DMS53 treated with DMSO at 0.1 percent for 48 hours (cell line): ENCODE measurements around the gene MIPOL1.
A peak's percentile ranks its signal among the peaks of the same experiment; 100 is the strongest.
"Not testable (repeated sequence)": the region's sequence is repeated elsewhere in the genome, so short reads cannot be mapped to it uniquely, and the experiment has no call there.

Experiments used
- DNase-seq: peaks from one replicate; lab custom pipeline; 2025; ENCODE audit not compliant: unreplicated experiment; lab: John Stamatoyannopoulos, UW

Gene MIPOL1

DNA sequence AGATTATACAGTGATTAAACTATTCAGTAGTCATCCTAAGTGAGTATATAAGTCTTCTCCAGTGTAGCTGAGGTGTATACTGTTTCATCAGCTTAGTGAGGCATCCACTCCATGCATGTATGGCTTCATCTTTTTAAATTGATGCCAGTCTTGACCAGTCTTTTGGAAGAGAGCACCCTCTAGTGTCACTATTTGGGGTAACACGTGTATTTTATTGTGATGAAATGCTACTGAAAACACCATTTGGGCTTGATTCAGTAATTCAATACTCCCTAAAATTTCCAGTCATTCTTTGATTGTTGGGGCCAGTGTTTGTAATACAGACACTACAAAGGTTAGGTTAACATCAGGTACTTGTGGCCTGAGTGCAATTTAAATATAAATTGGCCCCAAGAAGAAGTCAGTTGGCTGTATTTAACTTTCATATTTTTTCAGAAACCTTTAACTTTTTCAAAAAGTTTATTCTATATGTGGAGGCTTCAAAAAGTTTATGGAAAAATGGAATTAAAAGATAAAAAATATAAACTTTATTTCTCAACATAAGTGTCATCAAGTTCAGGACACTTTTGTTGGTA, 35.3 kb downstream of the MIPOL1 start:
- DNase-seq = peak; percentile 49

DNA sequence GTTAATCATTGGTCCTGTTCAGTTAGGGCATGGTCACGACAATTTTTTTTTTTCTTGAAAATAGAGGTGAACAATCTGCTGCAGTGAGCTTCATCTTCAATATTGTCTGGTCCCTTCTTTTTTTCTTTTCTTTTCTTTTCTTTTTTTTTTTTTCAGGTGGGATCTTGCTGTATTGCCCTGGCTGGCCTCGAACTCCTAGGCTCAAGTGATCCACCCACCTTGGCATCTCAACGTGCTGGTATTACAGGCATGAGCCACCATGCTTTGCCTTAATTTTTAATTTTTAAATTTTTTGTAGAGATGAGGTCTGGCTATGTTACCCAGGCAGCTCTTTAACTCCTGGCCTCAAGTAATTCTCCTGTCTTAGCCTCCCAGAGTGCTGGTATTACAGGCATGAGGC, 36.5 kb downstream of the MIPOL1 start:
- DNase-seq = no peak

DNA sequence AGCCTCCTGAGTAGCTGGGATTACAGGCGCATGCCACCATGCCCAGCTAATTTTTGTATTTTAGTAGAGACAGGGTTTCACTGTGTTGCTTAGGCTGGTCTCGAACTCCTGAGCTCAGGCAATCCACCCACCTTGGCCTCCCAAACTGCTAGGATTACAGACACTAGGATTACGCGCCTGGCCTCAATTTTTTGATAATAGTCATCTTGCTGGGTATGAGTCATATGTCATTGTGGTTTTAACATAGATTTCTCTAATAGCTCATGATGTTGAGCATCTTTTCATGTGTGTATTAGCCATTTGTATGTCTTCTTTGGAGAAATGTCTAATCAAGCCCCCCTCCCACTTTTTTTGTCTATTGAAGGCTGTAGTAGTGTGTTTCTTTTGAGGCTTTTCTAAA, 38.3 kb downstream of the MIPOL1 start:
- DNase-seq = not testable (repeated sequence)

DNA sequence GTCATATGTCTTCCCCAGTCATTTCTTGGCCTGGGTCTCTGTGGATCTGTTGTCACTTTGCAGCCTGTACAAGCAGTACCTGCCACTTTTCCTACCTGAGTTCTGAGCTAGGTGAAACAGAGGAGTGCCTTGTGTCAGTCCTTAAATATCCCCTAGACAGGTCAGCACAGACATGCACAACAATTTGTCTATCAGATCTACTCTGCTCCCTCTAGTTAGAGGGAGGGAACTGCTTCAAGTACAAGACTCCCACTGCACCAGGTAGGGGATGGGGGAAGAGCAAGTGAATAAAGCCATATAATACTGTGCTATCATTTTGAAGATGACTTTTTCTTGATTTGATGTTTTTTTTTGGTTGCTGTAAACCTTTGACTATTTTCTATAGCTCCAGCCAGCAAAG, 39.4 kb downstream of the MIPOL1 start:
- DNase-seq = no peak

DNA sequence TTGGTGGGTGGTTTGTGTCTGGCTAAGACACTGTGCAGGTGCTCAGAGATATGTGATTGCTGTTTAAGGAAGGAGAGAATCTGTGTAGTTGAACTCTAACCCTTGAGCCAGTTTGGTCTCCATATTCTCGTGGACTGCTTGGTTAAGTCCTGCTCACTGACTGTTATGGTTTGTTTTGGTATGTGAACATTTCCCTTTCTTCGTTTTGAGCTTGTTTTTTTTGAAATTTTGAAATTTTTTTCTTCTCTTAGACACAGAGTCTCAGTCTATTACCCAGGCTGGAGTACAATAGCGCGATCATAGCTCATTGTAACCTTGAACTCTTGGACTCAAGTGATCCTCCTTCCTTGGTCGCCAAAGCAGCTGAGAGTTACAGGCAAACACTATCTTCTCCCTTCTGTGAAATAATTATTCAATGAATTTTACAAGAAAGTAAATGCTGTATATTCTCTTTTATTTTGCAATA, 40.0 kb downstream of the MIPOL1 start:
- DNase-seq = no peak

DNA sequence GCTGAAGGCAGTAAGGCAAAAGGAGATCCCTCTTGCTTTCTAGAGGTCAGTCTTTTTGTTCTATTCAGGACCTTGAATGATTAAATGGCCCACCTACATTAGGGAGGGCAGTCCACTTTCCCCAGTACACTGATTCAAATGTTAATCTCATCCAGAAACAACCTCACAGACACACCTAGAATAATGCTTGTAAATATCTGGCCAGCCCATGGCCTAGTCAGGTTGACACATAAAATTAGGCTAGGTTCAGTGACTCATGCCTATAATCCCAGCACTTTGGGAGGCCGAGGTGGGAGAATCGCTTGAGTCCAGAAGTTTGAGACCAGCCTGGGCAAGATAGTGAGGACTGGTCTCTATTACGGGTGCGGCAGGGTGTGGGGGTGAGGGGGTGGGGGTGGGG, 43.5 kb downstream of the MIPOL1 start:
- DNase-seq = no peak

DNA sequence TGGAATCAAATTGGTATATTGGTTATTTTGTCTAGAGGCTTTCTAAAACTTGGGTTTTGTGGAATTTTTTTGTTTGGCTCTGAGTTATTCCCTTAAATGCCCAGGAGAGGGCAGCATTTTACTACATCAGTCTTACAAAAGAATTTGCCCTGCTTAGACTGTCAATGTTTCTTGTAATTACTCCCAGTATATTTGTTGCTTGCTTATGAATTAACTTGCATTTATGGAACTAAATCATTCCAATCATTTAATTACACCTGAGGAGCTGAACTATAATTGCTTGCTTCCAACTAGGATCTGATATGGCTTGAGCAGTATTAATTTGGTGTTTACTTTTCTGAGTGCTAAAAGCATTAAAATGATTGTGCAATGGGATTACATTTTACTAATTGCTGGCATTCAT, 48.7 kb downstream of the MIPOL1 start:
- peak; percentile 56 for DNase-seq

DNA sequence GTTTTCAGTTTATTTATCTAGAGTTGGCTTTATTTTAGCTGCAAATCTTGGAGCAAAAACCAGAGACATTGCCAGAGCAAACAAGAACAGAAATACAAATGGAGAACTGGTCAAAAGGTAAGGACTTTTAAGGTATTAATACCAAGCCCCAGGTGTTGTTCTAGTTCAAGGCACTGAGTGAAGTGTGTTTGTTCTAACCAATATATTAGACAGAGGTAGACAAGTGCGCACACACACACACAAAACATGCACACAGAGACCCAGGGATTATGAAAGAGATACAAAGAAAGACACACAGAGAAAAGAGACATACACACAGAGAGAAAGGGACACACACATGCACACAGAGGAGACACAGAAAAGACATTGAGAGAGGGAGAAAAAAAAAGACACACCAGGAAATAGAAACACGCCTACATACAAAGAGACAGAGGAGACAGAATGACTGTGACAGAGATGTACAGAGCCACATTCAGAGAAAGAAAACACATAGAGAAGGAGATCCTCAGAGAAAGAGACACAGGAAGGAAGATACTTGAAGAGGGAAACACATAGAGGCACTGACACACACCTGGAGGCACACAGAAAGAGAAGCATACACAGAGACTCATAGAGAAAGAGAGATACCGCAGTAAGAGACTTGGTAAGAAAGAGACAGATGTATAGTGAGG, 50.2 kb downstream of the MIPOL1 start:
- DNase-seq = no peak

DNA sequence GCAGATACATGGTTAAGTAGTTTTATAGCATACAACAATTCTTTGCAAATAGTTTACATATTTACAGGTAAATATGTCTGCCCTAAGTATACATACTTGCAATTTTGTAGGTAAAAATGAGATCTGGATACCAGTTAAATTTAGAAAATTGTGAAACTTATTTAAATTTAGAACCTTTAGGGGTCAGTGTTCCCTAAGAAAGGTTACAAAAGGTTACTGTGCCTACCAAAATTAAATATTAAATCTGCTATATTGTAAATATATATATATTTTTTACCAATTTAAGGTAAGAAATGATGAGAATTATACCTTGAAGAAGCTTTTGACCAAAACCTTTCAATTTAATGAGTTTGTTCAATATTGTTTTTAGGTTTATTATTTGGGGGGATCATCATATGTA, 54.0 kb downstream of the MIPOL1 start:
- no peak for DNase-seq

DNA sequence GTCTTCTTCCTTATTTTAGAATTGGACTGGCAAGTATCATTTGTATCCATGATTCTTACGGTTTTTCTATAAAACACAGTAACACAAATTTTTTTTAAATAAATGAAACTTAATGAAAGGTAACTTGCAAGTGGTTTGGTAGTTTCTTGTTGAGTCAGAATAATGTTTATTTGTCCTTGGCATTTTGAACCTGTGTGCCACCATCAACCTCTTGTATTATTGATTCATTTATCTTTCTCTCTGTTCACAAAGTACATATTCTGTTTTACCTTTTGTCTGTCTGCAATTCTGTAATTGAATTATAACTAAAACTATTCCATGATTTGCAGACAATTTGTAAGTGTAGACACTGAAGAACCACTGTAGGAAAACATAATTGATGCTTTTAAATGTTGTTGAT, 54.7 kb downstream of the MIPOL1 start:
- no peak for DNase-seq

DNA sequence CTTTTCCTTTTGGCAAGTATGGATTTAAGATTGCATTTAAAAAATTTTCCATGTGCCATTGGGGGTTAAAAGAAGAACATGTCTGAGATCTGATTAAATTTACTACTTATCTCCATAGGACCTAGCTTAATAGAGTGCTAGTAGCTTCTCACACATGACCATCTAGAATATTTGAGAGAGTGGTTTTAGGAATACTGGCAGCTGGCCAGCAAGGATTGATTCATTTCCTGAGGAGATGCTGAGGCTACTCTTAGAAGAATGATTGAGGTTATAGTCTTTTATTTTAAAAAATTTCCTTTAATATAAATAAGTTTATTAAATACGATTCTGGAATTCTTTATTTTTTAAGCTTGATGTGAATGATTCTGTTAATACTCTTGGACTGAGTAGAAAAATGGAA, 56.2 kb downstream of the MIPOL1 start:
- DNase-seq = no peak

DNA sequence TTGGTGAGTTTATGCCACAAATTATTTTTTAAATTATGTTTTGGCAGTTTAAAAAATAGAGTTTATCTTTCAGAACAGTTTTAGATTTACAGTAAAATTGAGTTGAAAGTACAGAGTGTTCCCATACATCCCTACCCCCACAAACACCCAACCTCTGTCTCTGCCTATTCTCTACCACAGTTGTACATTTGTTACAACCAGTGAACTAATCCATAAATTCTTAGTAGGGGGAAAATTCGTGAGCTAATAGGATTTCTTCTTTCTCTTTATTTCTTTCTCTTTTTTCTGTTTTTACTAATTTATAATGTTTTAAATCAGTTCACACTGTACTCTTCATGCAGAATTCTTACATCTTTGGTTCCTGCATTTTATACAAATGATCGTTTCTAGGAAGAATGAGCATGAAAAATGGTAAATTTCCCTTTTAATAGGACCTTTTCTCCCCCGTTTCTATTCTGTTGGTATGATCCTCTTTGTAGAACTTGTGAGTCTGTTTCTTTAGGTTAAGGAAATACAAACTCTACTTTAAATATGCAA, 56.7 kb downstream of the MIPOL1 start:
- no peak for DNase-seq

DNA sequence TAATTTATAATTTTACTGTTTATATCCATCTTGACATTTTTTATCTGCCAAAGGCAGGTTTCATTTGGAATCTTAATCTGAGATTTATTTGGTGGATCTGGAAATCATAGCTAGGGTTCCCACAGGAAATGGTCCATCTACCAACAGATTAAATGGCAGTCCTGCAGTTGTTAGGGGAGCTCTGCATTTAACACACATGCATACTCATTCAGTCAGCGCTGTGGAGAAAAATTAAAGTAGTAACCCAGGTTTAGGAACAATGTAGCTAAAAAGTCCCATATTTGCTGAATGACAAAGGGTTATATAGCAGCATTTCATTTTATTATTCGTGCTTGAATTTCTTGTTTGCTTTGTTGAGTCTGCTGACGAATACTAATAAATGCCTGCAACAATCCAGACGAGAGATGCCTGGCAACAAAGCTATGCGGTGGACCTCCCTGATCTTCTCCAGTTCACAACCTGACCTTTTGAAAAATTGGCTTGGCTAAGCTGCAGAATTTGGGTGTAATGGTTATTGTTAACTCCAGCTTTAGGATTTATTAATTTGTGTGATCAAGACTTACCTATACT, 59.8 kb downstream of the MIPOL1 start:
- DNase-seq = no peak

DNA sequence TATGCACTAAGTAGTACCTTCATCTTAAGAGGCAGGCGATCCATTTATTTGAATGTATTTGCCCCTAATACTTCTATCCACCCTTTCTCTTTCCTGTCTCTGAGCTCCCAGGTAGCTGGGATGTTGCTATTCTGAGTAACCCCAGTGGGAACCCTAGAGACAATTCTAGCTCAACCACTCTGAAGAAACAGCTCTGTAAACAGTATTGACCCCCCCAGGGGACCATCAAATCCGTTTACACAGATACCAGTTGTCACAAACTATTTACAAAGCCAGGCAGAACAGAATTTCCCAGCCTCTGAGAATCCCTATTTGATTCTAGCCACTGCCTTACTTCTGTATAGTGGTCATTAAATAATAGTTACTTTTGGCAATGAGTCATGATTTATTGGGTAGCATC, 64.9 kb downstream of the MIPOL1 start:
- no peak for DNase-seq

DNA sequence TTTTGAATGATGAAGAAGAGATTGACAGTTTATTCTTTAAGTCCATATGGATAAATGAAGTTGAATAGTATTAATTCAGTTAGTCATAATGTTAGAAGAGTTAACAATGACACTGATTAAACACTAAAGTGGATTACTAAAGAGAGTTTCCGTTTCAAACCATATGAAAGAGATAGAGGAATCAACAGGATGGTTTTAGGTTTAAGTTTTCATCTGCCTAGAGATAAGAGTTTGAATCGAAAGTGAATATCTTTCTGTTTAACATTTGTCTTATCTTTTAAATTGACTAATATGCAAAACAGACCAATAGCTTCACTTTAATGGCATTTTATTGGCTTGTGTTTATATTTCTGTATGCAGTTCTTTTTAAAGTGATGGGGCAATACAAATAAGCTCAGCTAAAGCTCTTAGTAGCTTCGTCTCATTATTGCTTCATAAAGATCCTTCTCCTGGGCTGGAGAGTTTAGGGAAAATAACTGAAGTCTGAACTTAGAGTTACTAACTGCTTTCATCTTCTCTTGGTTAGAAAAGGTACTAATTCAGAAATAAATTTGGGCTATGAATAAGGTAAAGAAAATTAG, 66.0 kb downstream of the MIPOL1 start:
- DNase-seq = no peak

DNA sequence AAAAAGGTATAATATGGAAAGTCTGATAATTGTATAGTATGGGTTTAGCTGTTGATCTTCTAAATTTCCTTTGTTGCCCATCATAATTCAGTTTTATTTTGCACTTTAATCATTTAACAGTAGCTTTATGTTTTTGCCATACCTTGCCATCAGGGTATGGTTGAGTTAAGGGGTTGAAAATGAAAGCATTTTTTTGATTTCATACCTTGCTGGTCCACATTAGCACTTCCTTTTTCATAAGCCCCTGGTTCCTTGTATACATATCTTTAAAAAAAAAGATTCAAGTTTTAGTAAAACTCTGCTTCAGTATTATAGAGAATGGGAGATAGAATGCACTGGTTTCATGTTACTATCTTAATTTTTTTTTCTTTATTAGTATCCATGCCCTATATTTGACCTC, 71.1 kb downstream of the MIPOL1 start:
- DNase-seq = no peak

DNA sequence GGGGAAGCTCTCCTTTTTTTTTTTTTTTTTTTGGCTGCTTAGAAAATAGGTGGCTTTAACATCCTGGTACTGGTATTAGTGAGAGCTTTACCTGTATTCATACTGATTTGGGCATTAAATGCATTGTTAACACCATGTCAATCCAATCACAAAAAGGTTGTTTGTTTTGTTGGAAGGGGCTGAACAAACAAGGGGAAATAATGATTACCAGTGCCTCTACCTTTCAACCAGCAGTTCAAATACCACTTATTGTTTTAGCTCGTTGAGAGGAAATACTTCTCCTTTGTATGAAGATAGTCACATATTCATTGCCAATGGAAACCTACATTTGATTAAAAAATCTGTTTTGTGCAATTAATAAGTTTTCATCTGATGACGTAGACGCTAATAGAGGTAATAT, 72.9 kb downstream of the MIPOL1 start:
- DNase-seq = no peak

DNA sequence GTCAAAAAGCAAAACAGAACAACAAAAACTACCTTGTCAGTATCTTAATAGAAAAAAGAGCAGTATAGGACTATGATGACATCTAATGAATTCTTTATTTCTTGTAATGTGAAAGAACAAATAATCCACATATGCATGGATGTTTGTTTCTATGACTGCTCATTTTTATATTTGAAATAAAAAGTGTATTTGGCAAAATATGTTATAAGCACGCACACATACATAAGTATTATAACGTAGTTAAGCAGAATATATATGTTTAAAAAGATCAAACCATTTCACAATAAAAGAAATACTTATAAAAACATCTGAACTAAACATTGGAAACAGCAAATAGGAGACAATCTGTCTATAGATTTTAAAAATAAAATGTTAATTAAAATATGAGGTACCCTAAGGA, 74.8 kb downstream of the MIPOL1 start:
- DNase-seq = no peak

DNA sequence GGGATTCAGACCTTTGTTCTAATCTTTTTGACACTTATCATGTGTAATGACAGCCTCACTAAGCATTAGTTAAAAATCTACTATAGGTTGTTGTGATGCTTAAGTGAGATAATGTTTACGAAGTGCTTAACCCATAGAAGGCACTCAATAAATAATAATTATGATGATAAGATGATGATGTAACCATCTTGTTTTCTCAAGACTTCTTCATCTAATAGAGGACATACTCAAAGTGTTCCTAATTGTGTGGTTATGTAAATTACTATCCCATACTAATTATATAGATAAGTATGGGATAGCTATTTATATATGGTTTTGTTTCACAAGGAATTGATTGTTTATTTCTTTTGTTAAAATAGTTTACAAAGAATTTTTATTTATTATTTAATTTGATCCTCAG, 76.9 kb downstream of the MIPOL1 start:
- no peak for DNase-seq

DNA sequence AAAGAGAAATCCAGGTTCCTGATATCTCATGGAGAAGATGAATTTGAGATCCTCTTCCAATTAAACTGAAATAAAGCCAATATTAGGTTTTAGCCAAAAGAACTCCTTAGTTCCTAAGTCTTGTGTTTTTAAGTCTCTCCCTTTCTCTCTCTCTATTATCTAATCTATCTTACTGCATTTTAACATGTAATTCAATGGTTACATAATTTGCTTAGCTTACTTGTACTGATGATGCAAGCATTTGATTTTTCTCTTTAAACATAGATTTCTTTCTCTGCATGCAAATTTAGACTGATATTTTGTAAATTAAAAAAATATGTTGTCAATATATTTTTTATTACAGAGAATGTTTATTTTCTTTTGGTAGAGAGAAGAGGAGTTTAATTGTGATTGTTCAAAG, 78.2 kb downstream of the MIPOL1 start:
- DNase-seq = no peak

DNA sequence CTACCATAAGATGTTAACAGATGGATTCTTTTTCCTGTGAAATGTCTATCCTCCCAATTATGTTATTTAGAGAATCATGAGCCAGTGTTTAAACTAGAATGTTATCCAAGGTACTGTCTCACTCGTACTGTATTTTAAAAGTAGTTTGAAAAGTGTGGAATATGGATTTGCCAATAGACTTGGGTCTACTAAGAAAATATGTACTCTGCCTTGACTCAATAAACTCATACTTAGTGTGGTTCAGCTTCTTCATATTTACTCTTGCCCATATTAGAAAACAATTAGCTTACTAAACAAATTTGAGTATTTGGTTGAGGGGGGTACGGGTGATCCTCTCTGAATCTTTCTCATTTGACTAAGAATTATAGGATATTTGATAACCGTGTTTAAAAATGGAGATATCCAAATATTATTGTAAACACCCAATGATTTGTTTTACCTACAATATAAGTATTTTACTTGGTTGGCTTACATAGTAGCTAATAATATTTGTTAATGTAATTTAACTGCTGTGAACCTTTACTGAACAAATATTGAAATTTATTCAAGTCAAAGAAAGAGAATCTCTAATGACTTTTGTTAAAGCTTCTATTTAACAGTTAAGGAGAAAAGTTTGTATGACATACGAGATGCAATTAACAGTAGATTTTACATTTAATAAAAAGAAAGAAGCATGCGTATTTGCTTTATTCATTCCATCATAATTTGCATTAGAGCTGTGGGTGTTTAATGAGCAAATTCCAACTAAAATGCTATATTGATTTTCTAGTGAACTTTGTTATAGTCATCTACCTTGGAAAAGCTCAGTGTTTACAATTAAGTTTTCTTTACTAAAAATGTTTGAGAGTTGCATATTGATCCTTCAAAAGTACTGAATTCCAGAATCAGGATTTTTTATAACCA, 81.2 kb downstream of the MIPOL1 start:
- no peak for DNase-seq
